ENCODE results near the gene SMTNL2. TPM values are rescaled to one million over a fixed set of nuclear protein-coding genes. Genes with fewer than 3 reads are reported as not detected.
A peak's percentile ranks its signal among the peaks of the same experiment; 100 is the strongest.

Gene SMTNL2
- total RNA-seq, 2 experiments from 2014 or later, result not detected

GRCh38 chr17:4548061-4548461 lies 36.3 kb upstream of the SMTNL2 start:
- H3K27me3 Mint-ChIP-seq, result no peaks in the 10 kb centered on the region
- intact Hi-C loops (cut with DNase I, micrococcal nuclease), result no loop called here
- ChIA-PET POLR2A (no interaction called here), CTCF (no interaction called here)
- H3K4me3 Mint-ChIP-seq, result no peak overlapping the region
- H3K36me3 Mint-ChIP-seq (ENCODE audit: low read depth), result peaks cover 30% of the 10 kb centered on the region
- peaks cover 2% of the 10 kb centered on the region for H3K4me1 Mint-ChIP-seq
- no peak overlapping the region for H3K27ac Mint-ChIP-seq
- DNase-seq (no peak), ATAC-seq (no peak)
- H3K9me3 Mint-ChIP-seq (ENCODE audit: low read depth), result no peaks in the 10 kb centered on the region

DNA sequence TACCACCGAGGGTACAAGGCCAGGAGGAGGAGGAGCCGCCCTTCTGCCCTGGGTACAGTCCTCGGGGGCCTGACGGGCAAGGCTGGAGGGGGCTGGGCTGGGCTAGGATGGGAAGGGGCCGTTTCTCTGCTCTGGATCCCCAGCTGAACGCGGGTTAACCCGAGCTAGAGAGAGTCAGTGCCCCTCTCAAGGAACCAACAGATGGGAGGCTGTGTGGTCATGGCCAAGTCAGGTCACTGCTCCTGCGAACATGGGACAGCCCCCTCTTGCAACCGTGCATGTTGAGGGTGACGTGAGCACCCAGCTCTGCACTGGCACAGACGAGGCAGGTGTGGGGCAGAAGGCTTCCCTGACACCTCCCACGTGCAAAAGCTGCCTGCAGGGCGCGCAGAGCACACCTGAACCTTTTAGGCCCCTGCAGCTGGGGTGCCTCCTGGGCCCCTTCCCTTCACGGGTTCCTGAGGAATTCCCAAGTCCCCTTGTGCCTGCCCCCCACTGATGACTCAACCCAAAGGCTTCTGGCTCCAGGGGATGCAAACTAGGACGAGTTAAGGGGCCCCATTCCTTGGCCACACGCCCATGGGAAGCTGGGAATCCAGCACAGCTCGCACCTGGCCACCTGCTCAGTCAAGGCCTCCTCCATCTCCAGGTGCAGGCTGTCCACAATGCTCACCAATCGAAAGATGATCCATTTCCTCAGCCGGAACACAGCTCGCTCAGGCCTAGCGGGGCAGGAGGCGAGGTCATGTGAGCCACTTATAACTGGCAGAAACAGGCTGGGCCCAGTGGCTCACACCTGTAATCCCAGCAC lies 35.4 kb upstream of the SMTNL2 start:
- ChIA-PET POLR2A (interaction anchor here (0.6 kb wide), 1 partner anchor 136 kb away, joined by 3 read pairs; no protein-coding TSS in a partner anchor), CTCF (interaction anchor here (0.5 to 1.1 kb wide), 2 partner anchors 18 to 840 kb away, joined by 3 read pairs; no protein-coding TSS in a partner anchor)
- intact Hi-C loops (cut with DNase I, micrococcal nuclease), result no loop called here
- Mint-ChIP-seq H3K4me1 (peaks cover 7% of the 10 kb centered on the region), H3K9me3 (ENCODE audit: low read depth) (no peaks in the 10 kb centered on the region), H3K27me3 (no peaks in the 10 kb centered on the region), H3K4me3 (no peak overlapping the region), H3K27ac (no peak overlapping the region), H3K36me3 (ENCODE audit: low read depth) (peaks cover 34% of the 10 kb centered on the region)
- DNase-seq, result no peak
- no peak for ATAC-seq

GRCh38 chr17:4549781-4550533 lies 34.4 kb upstream of the SMTNL2 start:
- POLR2A ChIA-PET, result interaction anchor here (0.6 kb wide), 1 partner anchor 137 kb away, joined by 3 read pairs; no protein-coding TSS in a partner anchor
- ATAC-seq (no peak), DNase-seq (no peak)
- no peak overlapping the region for H3K27ac Mint-ChIP-seq
- peaks cover 42% of the 10 kb centered on the region for H3K36me3 Mint-ChIP-seq (ENCODE audit: low read depth)
- H3K27me3 Mint-ChIP-seq, result no peaks in the 10 kb centered on the region
- CTCF ChIA-PET, result interaction anchor here (0.8 to 1.1 kb wide), 3 partner anchors 17 to 129 kb away, joined by 3 read pairs; no protein-coding TSS in a partner anchor
- intact Hi-C loops (cut with DNase I, micrococcal nuclease), result no loop called here
- no peaks in the 10 kb centered on the region for H3K9me3 Mint-ChIP-seq (ENCODE audit: low read depth)
- H3K4me1 Mint-ChIP-seq, result peaks cover 12% of the 10 kb centered on the region
- no peak overlapping the region for H3K4me3 Mint-ChIP-seq

- POLR2A ChIA-PET, result no interaction called here
- no peak for DNase-seq
- Mint-ChIP-seq H3K27me3 (no peaks in the 10 kb centered on the region), H3K9me3 (ENCODE audit: low read depth) (no peaks in the 10 kb centered on the region), H3K4me3 (no peak overlapping the region), H3K36me3 (ENCODE audit: low read depth) (peaks cover 45% of the 10 kb centered on the region), H3K27ac (no peak overlapping the region), H3K4me1 (peaks cover 14% of the 10 kb centered on the region)
- intact Hi-C loops (cut with DNase I, micrococcal nuclease), result no loop called here
- no peak for ATAC-seq
- CTCF ChIA-PET, result interaction anchor here (0.8 to 1.1 kb wide), 2 partner anchors 17 to 130 kb away, joined by 3 read pairs; no protein-coding TSS in a partner anchor
Measured at GRCh38 chr17:4550534-4551039, 33.7 kb upstream of the SMTNL2 start.

GRCh38 chr17:4551141-4551540 lies 33.2 kb upstream of the SMTNL2 start:
- no peaks in the 10 kb centered on the region for H3K27me3 Mint-ChIP-seq
- ChIA-PET CTCF (interaction anchor here (0.8 to 1.1 kb wide), 4 partner anchors 11 to 130 kb away, joined by 3 to 4 read pairs (median 3); no protein-coding TSS in a partner anchor), POLR2A (interaction anchor here (0.6 to 1.4 kb wide), 2 partner anchors 12 to 14 kb away, joined by 3 read pairs; no protein-coding TSS in a partner anchor)
- H3K4me3 Mint-ChIP-seq, result no peak overlapping the region
- peak; percentile 43 for DNase-seq
- H3K27ac Mint-ChIP-seq, result peak overlapping the region; percentile 55
- ATAC-seq, result no peak
- H3K4me1 Mint-ChIP-seq, result peaks cover 19% of the 10 kb centered on the region
- peaks cover 45% of the 10 kb centered on the region for H3K36me3 Mint-ChIP-seq (ENCODE audit: low read depth)
- intact Hi-C loops (cut with DNase I, micrococcal nuclease), result no loop called here
- H3K9me3 Mint-ChIP-seq (ENCODE audit: low read depth), result no peaks in the 10 kb centered on the region

- Mint-ChIP-seq H3K27me3 (no peaks in the 10 kb centered on the region), H3K27ac (no peak overlapping the region), H3K4me1 (peaks cover 21% of the 10 kb centered on the region), H3K9me3 (ENCODE audit: low read depth) (no peaks in the 10 kb centered on the region), H3K4me3 (no peak overlapping the region), H3K36me3 (ENCODE audit: low read depth) (peaks cover 38% of the 10 kb centered on the region)
- ChIA-PET POLR2A (interaction anchor here (1.4 kb wide), 1 partner anchor 11 kb away, joined by 3 read pairs; no protein-coding TSS in a partner anchor), CTCF (interaction anchor here (0.7 to 1.0 kb wide), 4 partner anchors 11 to 94 kb away, joined by 3 to 5 read pairs (median 4); no protein-coding TSS in a partner anchor)
- ATAC-seq, result no peak
- intact Hi-C loops (cut with DNase I, micrococcal nuclease), result no loop called here
- DNase-seq, result no peak
Measured at GRCh38 chr17:4551796-4552525, 32.4 kb upstream of the SMTNL2 start.

DNA sequence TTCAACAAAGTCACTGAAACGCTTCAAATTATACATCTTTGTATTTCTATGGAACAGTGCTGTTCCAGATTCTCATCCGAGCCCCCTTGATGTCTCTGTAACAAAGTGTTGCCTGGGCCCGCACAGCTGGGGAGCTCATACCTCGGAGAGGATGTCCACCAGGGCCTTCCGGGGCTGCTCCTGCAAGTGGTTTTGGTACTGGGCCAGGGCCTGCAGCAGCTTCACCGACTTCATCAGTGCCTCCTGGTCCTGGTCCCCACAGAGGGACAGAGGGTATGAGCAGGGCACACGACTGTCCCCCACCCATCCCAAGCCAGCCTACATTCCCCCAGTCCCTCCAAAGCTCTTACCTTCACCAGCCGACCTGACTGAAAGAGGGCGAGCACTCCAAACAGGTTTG lies 30.7 kb upstream of the SMTNL2 start:
- CTCF ChIA-PET, result interaction anchor here (1.8 to 2.3 kb wide), 3 partner anchors 10 to 13 kb away, joined by 5 to 8 read pairs (median 7); no protein-coding TSS in a partner anchor
- DNase-seq (no peak), ATAC-seq (no peak)
- Mint-ChIP-seq H3K9me3 (ENCODE audit: low read depth) (no peaks in the 10 kb centered on the region), H3K4me1 (peaks cover 21% of the 10 kb centered on the region), H3K36me3 (ENCODE audit: low read depth) (peaks cover 36% of the 10 kb centered on the region), H3K4me3 (peak overlapping the region; percentile 93), H3K27me3 (no peaks in the 10 kb centered on the region), H3K27ac (no peak overlapping the region)
- intact Hi-C loops (cut with DNase I, micrococcal nuclease), result no loop called here
- POLR2A ChIA-PET, result interaction anchor here (1.4 kb wide), 1 partner anchor 11 kb away, joined by 3 read pairs; no protein-coding TSS in a partner anchor

GRCh38 chr17:4554441-4554996 lies 29.8 kb upstream of the SMTNL2 start:
- POLR2A ChIA-PET, result interaction anchor here (0.9 to 1.4 kb wide), 3 partner anchors 12 to 19 kb away, joined by 3 to 4 read pairs (median 3); no protein-coding TSS in a partner anchor
- DNase-seq (no peak), ATAC-seq (peak; percentile 5)
- H3K4me1 Mint-ChIP-seq, result peaks cover 21% of the 10 kb centered on the region
- peaks cover 33% of the 10 kb centered on the region for H3K36me3 Mint-ChIP-seq (ENCODE audit: low read depth)
- peak overlapping the region; percentile 96 for H3K27ac Mint-ChIP-seq
- no peaks in the 10 kb centered on the region for H3K9me3 Mint-ChIP-seq (ENCODE audit: low read depth)
- H3K27me3 Mint-ChIP-seq, result no peaks in the 10 kb centered on the region
- CTCF ChIA-PET, result interaction anchor here (0.6 to 2.3 kb wide), 5 partner anchors 9 to 18 kb away, joined by 3 to 11 read pairs (median 7); no protein-coding TSS in a partner anchor
- peak overlapping the region; percentile 93 for H3K4me3 Mint-ChIP-seq
- intact Hi-C loops (cut with DNase I, micrococcal nuclease), result no loop called here

DNA sequence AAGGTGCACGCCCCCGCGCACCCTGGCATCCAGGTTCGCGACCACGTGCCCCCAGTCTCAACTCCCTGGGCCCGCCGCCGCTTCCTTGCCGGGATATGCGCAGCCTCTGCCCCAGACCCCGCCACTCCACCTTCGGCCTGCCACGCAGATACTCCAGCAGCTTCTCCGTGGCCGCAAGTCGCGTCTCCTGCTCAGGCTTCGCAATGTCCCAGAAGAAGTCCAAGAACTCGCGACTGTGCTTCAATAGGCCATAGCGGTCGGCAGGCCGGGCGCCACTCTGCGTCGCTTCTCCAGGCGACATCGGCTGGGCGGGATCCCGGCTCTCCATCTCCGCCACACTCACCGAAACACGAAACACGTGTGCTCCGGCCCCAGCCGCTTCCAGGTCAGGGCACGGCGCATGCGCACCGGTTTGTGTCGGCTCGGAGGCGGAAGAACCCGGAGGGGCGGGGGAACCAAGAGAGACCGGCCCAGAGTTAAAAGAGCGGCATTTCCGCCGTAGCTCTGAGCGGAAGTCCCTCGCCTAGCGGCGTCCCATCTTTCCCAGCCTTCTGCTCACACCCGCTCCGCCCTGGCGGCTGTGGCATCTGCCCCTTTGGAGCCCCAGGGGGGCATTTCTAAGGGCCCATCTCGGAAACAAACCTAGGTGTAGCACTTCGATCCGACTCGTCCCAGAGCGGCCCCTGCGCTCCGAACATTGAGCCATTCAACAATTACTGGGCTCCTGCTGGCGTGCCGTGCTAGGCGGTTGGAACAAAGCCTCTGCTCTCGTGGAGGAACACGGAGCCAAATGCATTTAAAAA lies 29.1 kb upstream of the SMTNL2 start, which contains the start of gene MYBBP1A:
Gene MYBBP1A, minus strand, starts transcription at position 388 of the 803 bp plus-strand sequence. Its CDS starts 60 bp downstream, at position 328.
- Mint-ChIP-seq H3K9me3 (ENCODE audit: low read depth) (no peaks in the 10 kb centered on the region), H3K36me3 (ENCODE audit: low read depth) (peaks cover 33% of the 10 kb centered on the region), H3K4me3 (peak within 1 kb of the TSS; percentile 93), H3K27me3 (no peaks in the 10 kb centered on the region), H3K4me1 (peaks cover 21% of the 10 kb centered on the region), H3K27ac (peak within 1 kb of the TSS; percentile 96)
- ChIA-PET POLR2A (interaction anchor here (0.6 to 1.0 kb wide), 4 partner anchors 8 to 22 kb away, joined by 3 to 5 read pairs (median 4); no protein-coding TSS in a partner anchor), CTCF (interaction anchor here (0.6 to 2.3 kb wide), 6 partner anchors 10 to 242 kb away, joined by 3 to 11 read pairs (median 4); no protein-coding TSS in a partner anchor)
- peak; percentile 97 for ATAC-seq
- intact Hi-C loops (cut with DNase I, micrococcal nuclease), result loop anchor here (1.0 to 5.0 kb wide), 5 partner anchors 8 to 412 kb away; partner anchors contain the start of genes ANKFY1 (in 1 of the 2), CYB5D2 (in 1 of the 2), PELP1 (in 1 of the 2) and UBE2G1 (in 1 of the 2)
- DNase-seq, result peak; percentile 99
